Femur (tissue), 1 donor: ENCODE results near the gene ZC3H4.
"Not testable (repeated sequence)": the region's sequence is repeated elsewhere in the genome, so short reads cannot be mapped to it uniquely, and the experiment has no call there.

Source experiments
- DNase-seq: peaks from one replicate; pipeline ENCODE4 v3.0.0-alpha.2; 2017

The ZC3H4 gene

DNA sequence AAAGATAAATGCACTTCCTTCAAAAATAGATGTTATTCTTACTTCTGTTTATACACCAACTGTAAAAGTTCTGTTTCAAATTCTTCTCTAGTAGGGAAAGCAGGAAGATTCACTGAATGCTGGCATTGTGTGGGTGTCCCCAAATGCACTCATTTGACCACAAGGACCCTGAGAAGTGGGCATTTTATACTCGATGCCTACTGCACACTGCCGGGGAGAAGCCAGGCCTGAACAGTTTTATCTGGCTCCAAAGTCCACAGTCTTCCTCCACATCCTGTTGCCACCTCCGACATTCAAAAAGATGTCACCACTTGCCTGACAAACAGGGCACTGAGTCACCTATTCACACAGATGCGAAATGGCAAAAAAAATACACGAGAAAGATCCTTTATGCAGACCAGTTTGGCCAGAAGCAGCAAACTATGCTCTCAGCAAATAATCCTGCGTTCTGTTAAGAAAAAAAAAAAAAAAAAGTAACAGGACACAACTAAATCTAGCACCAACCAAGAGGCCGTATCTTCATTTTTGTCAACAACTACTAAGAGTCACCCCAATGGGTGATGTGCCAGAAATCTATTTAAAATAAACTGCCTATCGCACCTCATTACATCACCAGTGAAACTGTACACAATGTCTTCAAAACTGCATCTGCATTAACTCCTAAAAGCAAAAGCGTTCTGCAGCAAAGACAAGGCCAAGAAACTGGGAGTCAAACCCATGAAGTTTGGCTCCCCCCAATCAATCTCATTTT, 6.2 kb downstream of the ZC3H4 start:
- no peak for DNase-seq

DNA sequence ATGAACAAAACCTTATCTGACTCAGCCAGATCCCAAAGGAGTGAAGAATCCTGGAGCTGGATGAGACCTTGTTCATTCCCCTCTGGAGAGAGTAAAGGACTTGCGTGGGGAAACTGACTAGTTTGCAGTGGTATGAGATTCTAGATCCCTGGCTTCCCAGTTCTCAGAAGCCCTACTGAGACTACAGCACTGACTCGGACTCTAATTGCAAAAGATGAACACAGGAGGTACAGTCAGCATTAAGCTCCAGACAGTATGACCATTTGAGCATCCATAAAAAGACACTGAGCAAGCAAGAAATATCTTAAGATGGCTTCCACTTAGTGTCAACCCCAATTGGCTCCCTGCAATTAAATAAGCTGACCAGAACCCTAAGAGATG, 6.8 kb downstream of the ZC3H4 start:
- no peak for DNase-seq

DNA sequence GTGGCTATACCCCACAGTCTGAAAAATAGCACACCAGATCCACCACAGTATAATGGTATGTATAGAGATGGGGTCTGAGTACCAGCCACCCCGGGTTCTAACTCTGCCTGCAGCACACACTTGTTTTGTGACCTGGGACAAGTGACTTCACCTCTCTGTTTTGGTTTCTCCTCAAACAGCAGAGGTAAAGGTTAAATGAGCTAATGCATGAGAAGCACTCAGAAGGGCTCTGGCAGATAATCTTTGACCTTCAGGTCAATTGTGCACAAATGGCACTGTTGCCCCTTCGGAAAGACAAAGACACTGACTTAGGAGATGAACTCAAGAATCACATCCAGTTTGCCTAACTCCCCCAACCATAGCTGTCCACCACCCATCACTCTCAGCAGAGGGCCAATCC, 7.7 kb downstream of the ZC3H4 start:
- no peak for DNase-seq

DNA sequence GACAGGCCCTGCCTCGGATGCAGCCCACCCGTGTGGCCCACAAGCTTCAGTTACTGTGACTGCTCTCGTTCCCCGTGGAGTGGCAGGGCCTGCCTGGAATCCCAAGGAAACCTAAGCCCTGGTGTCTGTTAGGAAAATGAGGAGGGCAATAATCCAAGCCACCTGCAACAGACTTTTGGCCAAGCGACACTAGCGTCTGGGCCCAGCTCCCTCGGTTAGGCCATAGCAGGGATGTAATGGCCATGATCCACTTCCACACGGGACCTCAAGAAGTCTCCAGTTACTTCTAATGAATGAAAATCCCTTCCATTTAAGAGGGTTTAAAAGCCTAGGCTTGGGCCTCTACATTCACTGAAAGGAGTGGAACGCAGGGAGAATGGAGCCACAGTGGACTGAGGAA, 8.9 kb downstream of the ZC3H4 start:
- peak; percentile 51 for DNase-seq

DNA sequence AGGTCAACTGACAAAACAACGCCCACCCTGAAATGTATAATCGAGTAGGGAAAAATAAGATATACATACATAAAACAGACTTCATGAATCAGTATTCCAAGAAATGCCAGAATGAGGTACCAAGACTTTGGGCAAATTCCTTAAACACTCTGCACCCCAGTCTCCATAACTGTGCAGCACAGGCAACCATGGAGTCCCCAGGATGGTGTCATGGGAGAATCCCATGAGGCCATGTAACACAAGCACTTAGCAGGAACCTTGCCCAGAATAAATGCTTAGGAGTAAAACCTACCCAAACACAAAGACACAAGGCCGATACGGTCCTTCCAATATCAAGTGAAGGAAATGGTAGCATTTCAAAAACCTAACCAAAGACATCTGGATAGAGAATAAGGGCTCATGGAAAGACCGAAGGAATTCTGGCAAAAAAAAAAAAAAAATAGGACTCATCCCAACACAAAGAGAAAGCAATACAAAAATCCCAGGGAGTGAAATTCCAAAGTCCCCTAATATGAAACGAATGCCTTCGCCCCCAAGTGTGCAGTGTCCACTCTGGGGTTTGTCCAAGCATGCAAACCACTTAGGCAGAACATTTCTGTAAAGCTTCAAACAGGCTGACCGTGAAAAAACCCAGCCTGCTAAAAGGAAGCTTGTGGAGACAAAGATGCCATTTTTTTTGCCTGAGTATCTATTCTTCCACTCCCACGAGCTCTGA, 11.1 kb downstream of the ZC3H4 start:
- no peak for DNase-seq

DNA sequence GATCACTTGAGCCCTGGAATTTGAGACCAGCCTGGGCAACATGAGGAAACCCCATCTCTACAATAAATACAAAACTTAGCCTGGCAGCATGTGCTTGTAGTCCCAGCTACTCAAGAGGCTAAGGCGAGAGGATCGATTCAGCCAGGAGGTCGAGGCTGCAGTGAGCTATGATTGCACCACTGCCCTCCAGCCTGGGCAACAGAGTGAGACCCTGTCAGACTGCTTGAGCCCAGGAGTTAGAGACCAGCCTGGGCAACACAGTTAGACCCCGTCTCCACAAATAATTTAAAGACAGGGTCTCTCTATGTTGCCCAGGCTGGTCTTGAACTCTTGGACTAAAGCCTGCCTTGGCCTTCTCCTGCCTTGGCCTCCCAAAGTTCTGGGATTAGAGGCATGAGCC, 12.5 kb downstream of the ZC3H4 start:
- not testable (repeated sequence) for DNase-seq

DNA sequence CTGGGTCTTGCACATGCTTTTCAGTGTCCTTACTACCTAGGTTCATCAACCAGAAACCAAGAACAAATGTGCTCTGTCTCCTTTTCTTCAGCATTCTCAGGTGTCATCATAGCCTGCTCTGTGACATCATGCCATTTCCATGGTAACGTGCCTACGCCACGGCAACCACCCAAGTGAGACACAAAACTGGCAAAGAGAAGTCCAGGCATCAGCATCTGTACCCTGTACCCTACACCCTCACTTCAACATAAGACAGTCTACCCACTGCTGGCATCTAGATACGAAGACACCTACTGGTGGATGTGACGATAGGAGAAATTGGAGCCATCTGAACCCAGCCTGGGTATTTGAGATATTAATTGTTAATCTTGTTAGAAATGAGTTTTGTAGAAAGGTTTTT, 13.3 kb downstream of the ZC3H4 start:
- no peak for DNase-seq

DNA sequence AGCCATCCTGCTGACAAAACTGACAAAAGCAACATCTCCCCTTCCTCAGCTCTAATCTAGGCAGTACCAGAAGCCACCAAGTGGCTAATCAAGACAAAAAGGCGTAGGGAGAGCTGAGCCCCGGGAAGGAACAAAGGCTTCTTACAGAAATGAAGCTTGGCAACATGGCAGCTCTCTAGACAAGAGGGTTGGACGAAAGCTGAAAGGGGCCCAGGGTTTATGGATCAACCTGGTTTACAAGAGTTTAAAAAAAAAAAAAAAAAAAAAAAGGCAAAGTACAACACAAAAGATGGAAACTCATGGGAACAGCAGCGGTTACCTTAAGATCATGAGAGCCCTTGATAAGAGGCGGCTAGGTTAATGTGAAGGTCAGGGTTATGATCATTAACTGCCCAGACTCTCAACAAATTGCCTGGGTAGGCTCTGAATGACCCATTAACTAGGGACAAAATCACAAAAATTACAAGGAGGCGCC, 14.0 kb downstream of the ZC3H4 start:
- no peak for DNase-seq

DNA sequence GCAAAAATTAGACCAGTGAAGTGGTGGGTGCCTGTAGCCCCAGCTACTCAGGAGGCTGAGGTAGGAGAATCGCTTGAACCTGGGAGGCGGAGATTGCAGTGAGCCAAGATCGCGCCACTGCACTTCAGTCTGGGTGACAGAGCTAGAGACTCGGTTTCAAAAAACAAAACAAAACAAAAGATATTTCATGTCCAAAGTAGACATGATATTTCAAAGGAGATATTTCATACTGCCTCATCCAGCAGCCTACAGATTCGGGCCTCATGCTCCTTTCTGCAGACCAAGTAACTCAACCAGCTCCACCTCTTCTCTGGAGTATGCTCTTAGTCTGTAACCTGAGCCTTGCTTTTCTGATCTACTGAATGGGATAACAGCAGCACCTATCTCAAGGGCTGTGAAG, 15.0 kb downstream of the ZC3H4 start:
- DNase-seq = no peak

DNA sequence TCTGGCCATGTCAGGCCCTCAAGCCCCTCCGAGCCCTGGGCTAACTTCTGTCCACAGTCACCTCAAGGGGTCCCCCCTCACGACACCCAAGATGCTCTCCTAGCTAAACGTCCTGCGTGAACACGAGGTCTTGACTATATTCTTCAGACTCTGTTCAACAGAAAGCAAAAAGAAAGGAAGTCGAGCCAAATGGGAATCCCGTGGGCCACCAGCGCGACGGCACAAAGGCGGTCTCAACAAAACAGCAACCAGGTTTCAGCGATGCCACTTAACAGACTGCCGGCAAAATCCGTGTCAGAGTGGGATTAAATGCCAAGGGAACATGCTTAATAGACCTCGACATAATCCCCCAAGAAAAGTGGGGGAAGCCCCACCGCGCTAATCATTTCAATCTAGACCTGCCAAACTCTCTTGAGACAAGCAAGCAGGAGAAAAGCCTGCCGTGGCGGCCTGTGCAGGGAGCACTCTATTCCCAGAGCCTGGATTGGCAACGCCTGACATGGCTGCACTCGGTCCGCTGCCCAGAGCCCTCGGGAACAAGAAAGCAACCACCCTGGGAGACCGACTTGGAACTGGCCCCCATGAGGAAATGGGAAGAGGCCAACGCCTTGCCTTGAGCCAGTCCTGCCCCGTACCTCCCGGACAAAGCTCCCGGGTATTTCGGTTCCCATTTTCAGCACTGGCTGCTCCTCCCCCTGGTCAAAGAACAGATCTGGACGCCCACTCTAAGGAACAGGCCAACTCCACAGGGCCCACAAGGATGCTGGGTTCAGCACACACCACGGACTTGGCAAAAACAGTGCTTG, 16.0 kb downstream of the ZC3H4 start:
- no peak for DNase-seq

DNA sequence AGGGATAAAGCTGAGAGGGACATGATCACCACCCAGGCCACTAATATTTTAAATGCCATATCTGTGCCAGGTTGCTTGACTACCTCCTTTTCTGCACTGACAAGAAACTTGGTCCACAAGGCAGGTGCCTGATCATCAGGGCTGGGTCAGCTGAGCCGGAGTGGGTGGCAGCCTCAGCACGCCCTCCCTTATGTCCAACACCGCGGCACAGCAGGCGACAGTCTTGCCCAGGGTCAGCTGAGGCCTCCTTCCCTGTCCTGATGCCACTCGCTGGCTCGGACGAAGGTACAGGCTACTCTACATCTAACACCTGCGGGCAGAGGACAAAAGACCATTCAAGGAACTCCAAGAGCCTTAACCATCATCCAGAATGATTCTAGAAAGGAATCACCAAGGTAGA, 16.9 kb downstream of the ZC3H4 start:
- DNase-seq = no peak

DNA sequence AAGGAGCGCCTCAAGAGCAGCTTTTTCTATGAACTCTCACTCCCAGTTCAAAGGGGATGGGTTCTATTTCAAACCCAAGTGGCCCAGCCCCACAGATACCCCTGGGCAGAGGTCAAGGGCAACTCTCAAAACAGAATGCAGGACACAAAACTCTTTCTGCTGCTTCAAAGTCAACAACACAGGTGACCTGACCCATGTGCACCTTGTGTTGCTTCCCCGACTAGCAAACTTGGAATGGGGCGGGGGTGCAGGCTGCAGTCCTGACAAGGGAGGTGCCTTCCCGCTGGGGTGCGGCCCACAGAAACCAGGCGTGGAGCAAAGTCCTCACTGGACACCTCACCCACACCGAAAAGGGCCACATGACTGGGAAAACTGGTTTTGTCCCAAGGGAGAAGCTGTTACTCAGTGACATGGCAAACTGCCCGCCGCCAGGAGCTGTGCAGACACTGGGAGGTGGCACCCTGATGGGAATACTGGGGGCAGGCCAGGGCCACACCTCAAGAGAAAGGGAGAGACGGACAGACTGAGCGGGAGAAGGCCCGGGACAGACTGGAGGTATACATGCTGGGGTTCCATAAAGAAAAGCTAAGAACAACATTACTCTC, 17.4 kb downstream of the ZC3H4 start:
- DNase-seq = no peak

DNA sequence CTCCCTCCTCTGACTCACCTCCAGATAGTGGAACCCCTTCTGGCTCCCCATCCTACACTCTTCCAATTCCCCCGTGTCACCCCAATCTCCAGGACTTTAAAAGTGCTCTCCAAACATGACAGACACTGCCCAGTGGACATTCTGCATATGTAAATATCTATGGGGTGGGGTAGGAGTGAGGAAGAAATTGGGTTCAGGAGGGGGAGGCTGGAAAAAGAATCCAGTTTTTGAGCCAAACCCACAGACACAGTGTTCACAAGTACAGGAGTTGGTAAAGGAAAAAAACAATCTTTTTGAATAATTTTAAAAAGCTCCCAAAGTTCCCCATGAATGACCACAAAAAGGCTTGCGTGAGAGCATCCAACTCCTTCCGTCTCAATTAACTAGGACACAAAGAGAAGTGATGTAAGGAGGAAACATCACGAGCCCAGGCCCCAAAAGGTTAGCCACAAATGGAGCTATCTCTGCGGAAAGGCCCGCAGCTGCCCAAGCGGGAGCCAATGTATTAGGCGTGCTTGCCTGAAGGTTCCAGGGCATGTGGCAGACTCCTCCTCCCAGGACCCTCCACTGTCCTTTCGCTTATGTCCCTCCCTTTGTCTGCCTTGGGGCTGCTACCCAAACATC, 18.0 kb downstream of the ZC3H4 start:
- no peak for DNase-seq

DNA sequence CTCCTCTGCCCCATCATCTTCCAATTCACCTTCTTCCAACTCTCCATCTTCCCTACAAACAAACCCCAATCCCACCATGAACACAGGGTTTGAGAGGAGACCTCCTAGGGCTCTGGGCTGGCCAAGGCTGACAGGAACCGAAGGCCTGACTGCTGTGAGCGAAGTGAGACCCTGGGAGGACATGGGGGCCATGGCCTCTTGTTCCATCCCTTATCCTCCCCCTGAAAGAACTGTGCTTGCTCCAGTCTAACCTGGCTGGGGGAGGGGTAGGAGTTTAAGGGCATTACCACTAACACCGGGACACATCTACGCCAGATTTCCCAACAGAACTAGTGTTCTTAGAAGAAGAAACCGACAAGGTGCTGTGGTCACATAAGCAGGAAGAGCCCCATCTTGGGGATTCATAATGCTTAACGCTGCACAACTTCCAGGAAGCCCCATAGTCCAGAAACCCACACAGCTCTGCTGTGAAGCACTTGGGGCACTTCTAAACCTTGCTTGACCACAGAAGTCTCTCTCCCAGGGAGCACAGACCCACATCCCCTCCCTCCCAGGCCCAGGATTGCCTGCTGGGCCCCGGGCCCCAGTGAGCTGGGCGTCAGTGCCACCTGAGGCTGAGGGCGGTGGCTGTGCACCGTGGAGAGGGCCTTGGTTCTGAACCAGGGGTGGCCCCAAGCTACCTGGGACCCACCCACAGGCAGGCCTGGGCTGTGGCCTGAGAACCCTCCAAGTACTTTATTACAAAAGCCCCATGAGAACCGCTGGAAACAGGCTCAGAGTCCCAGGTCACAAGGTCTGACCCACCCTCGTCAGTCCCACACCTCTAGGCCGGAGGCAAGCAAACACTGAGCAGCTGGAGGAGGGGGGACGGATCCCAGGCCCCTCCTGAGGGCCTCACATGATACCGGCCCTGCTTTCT, 18.8 kb downstream of the ZC3H4 start:
- DNase-seq = no peak

DNA sequence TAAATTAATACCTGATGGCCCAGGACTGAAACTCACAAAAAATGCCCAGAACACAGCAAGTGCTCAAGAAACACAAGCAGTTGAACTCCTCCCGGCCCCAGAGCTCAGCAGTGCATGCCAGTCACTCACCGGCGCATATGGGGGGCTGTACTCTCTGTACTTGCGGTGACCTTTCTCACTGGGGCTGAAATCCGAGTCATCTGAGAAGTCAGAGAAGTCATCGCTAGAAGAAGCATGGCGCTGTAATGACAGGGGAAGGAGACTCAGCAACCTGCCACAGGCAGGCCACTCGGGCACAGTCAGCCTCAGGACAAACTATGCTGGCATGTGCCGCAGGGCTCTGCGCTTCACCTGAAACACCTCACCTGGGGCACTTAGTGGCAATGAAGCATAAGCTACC, 19.7 kb downstream of the ZC3H4 start:
- no peak for DNase-seq

DNA sequence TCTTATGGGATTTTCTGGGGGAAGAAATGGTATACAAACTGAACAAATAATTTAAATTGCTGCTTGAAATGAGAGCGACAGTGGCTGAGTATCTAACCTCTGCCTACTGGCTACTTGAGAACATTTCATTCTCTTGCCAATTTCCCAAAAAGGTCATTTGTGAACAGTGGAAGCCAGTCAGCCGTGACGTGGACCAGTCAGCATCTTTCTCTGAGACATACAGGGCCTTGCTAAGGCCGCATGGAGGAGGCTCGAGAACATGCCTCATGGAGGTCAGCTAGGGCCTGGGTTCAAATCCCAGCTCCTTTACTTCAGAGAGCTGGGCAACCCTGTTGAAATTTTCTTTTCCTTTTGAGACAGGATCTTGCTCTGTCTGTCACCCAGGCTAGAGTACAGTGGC, 20.3 kb downstream of the ZC3H4 start:
- no peak for DNase-seq

DNA sequence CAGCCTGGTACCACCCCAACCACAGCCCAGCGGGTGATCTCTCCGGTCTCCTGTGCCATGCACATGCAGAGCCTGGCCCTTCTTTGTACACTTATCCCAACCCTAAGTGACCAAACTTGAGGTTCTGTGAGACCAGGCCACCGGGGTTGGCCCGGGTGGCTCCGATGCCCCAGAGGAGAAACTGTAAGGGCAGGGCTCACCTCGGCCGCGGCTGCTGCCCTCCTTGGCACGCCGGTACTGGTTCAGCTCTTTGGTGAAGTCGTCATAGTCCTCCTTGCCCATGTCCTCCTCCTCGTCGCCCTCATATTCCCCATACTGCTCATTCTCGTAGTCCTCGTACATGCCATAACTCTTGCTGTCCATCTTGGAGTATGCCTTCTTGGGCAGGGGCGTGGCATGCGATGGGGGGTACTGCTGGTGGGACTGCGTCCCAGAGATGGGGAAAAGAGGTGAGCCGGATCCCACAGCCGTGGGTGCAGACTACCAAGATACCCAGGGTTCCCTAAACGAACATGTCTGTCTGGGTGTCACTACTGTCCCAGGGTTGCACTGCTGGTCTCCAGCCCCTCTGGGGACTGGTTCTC, 23.7 kb downstream of the ZC3H4 start:
- DNase-seq = no peak

DNA sequence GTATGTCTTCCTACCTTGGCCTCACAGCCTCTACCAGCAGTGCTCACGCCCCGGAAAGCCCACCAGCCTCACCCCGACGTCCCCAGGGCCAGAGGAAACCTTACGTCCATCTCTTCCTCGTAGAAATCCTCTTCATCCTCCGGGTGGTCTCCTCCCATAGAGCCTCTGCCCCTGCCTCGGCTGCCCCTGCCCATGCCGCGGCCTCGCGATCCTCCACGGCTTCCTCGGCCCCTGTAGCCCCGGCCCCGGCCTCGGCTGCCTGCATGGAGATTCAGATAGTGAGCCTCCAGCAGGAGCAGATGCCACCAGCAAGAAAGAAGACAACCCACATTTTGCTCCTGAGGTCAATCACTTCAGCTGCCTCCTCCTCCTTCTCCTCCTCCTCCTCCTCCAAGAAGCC, 27.3 kb downstream of the ZC3H4 start:
- no peak for DNase-seq

DNA sequence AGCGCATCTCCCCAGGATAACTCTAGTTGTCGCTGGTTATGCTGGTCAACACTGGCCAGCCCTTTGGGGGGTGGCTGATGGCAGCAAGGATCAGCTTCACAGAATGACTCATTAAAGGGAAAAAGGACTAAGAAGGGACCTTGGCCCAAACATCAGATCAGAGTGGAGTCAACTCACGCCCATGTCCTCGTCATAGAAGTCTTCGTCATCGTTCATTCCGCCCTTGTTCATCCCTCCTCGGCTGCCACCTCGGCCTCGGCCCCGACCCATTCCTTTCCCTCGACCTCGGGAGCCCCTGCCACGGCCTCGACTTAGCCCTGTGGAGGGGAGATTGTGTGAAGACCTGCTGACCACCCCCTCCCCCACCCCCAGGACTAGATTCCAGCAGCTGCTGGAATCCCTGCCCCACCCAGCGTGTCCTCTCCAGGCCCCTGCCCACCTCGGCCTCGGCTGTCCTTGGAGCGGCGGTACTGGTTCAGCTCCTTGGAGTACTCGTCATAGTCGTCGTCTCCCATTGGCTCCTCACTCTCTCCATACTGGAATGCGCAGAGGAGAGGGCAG, 28.6 kb downstream of the ZC3H4 start:
- DNase-seq = no peak

DNA sequence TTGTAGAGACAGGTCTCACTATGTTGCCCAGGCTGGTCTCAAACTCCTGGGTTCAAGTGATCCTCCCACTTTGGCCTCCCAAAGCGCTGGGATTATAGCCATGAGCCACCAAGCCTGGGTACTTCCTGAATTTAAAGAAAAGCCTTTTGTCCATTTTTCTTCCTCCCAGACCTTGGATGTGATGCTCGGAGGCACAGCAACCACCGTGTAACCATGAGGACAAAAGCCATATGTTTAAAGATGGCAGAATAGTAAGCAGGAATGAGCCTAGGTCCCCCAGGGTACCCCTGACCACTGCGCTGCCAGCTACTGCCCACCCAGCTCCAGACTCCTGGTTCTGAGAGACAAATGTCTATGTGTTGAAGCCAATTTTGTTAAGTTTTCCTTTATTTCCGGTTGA, 31.1 kb downstream of the ZC3H4 start:
- DNase-seq = no peak

DNA sequence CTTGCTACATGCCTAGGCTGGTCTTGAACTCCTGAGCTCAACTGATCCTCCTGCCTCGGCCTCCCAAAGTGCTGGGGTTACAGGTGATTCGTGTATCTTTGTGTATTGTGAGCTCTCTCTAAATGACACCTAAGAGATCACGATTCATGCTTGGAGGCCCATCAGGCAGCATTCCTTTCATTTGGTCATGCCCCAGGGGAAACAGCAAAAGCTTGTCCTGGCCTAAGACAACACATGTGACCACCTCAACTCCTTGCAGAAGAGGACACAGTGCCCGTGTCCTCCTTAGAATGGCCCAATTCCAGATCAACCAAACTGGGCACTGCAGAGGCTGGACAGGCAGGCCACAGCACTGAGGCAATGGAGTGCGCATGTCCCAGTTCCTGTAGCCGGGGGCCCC, 32.5 kb downstream of the ZC3H4 start:
- no peak for DNase-seq
